ENCODE results near the gene RHOA.

GRCh38 chr3:49385617-49386016 is 26.2 kb downstream of the RHOA start:
- TF ChIP-seq POLR2A (IDR thresholded peaks at IDR 0.05; ENCODE audit: low read depth, low read length) (no peak), POU2F2 (IDR thresholded peaks at IDR 0.05; ENCODE audit: low read depth, low read length) (no peak), TAF1 (IDR thresholded peaks at IDR 0.05; ENCODE audit: low read depth, low read length) (no peak)

All from GM12891 (cell line).